H1 (cell line): ENCODE measurements around the gene SHROOM3. TPM values are rescaled to one million over a fixed set of nuclear protein-coding genes. Genes with fewer than 3 reads are reported as not detected.

Experiments used
- CTCF ChIA-PET: fragments of 300-600 bp; sonication (Branson Sonifier 250); formaldehyde crosslinking; loops from one replicate; lab custom pipeline; 2021; ENCODE audit not compliant: partially characterized antibody; lab: Charles Lee
- POLR2A ChIA-PET: fragments of 300-600 bp; sonication (Branson Sonifier 250); formaldehyde crosslinking; loops from one replicate; lab custom pipeline; 2021; ENCODE audit warnings: inconsistent platforms; ENCODE audit not compliant: partially characterized antibody; lab: Charles Lee
- DNase-seq, 2 experiments: peaks; one replicate each; pipeline versions ENCODE4 v3.0.0 to v3.0.0-alpha.2; 2010 to 2022; ENCODE audit warnings: low spot score in 2 of 2, low read depth in 1 of 2, mixed read lengths in 1 of 2
- FAIRE-seq: peaks from 2 replicates; lab custom pipeline; 2011; peaks lifted over from hg19 to GRCh38; lab: Jason Lieb, UNC
- H2AFZ ChIP-seq: 2 replicates; pipeline ENCODE4 v1.8.1; 2012; ENCODE audit warnings: low read length, inconsistent platforms
- H2AK5ac ChIP-seq: 2 replicates; pipeline ENCODE4 v1.6.1; 2013; ENCODE audit warnings: low read depth, low read length
- H2BK120ac ChIP-seq: replicated peaks from 2 replicates; pipeline ENCODE3; 2013; ENCODE audit warnings: low read depth, low read length, inconsistent platforms
- H2BK12ac ChIP-seq: 2 replicates; pipeline ENCODE4 v1.6.1; 2013; ENCODE audit warnings: low read depth, low read length
- H2BK15ac ChIP-seq: 2 replicates; pipeline ENCODE4 v1.6.1; 2013; ENCODE audit warnings: low read length
- H2BK20ac ChIP-seq: 2 replicates; pipeline ENCODE4 v1.6.1; 2013; ENCODE audit warnings: low read length
- H2BK5ac ChIP-seq: 2 replicates; pipeline ENCODE4 v1.6.1; 2013; ENCODE audit warnings: low read depth, low read length
- H3K14ac ChIP-seq: 2 replicates; pipeline ENCODE4 v1.6.1; 2013; ENCODE audit warnings: inconsistent platforms; ENCODE audit not compliant: insufficient read length
- H3K18ac ChIP-seq: 2 replicates; pipeline ENCODE4 v1.6.1; 2013; ENCODE audit warnings: low read length; ENCODE audit errors: extremely low read depth
- H3K23ac ChIP-seq: 2 replicates; pipeline ENCODE4 v1.6.1; 2013; ENCODE audit warnings: inconsistent platforms; ENCODE audit not compliant: insufficient read length
- H3K23me2 ChIP-seq: 2 replicates; pipeline ENCODE4 v1.6.1; 2013; ENCODE audit warnings: low read depth, low read length
- H3K27ac ChIP-seq: 2 replicates; pipeline ENCODE4 v1.6.1; 2011; ENCODE audit warnings: low read depth, low read length, inconsistent platforms
- H3K27me3 ChIP-seq, 4 experiments: replicated peaks in 1 of 4; 1 replicate in 1 of 4; 2 replicates in 3 of 4; pipeline versions ENCODE4 v1.6.1 to v1.8.1; 2011 to 2013; ENCODE audit warnings: low read length in 3 of 4, mild to moderate bottlenecking in 3 of 4, inconsistent platforms in 2 of 4, mixed read lengths in 2 of 4, moderate library complexity in 1 of 4; ENCODE audit not compliant: control insufficient read depth in 3 of 4, insufficient read depth in 3 of 4; ENCODE audit errors: extremely low read depth in 1 of 4
- H3K36me3 ChIP-seq, 4 experiments: 2 replicates each; pipeline versions ENCODE4 v1.6.1 to v1.8.1; 2011 to 2013; ENCODE audit warnings: mild to moderate bottlenecking in 4 of 4, low read length in 3 of 4, moderate library complexity in 2 of 4, control low read depth in 1 of 4, inconsistent platforms in 1 of 4; ENCODE audit not compliant: insufficient read depth in 4 of 4, control insufficient read depth in 2 of 4
- H3K4ac ChIP-seq: replicated peaks from 2 replicates; pipeline ENCODE3; 2013; ENCODE audit warnings: low read length, low read depth, mixed read lengths, inconsistent platforms; ENCODE audit not compliant: insufficient read length
- H3K4me1 ChIP-seq, 4 experiments: replicated peaks in 1 of 4; 1 replicate in 1 of 4; 2 replicates in 3 of 4; pipeline versions ENCODE4 v1.6.1 to v1.8.1; 2011 to 2013; ENCODE audit warnings: low read length in 3 of 4, inconsistent platforms in 2 of 4, mixed read lengths in 1 of 4; ENCODE audit not compliant: insufficient read depth in 4 of 4, control insufficient read depth in 3 of 4
- H3K4me2 ChIP-seq, 2 experiments: 2 replicates each; pipeline versions ENCODE4 v1.6.1 to v1.8.1; 2011 to 2013; ENCODE audit warnings: low read depth in 2 of 2, low read length in 2 of 2, control low read depth in 1 of 2, inconsistent platforms in 1 of 2, mild to moderate bottlenecking in 1 of 2; ENCODE audit not compliant: insufficient read depth in 1 of 2
- H3K4me3 ChIP-seq, 4 experiments: fragments of 200-600, 300-600 bp in 1 of 4; sonication (generic), shearing (Covaris generic), sonication (Bioruptor Twin) in 1 of 4; 2 replicates each; pipeline versions ENCODE4 v1.5.1 to v1.8.1; 2011 to 2016; ENCODE audit warnings: low read length in 4 of 4, low read depth in 3 of 4, control low read depth in 2 of 4, inconsistent platforms in 2 of 4, mild to moderate bottlenecking in 2 of 4, mixed read lengths in 1 of 4, moderate library complexity in 1 of 4; ENCODE audit not compliant: insufficient read depth in 2 of 4; ENCODE audit errors: extremely low read depth in 1 of 4
- H3K56ac ChIP-seq: replicated peaks from 2 replicates; pipeline ENCODE3; 2013; ENCODE audit warnings: low read depth, mild to moderate bottlenecking, mixed read lengths, low read length, inconsistent platforms; ENCODE audit not compliant: insufficient read length
- H3K79me1 ChIP-seq: 2 replicates; pipeline ENCODE4 v1.6.1; 2013; ENCODE audit warnings: low read depth, low read length, control low read depth
- H3K79me2 ChIP-seq, 2 experiments: 2 replicates each; pipeline versions ENCODE4 v1.6.1 to v1.8.1; 2012 to 2013; ENCODE audit warnings: low read length in 2 of 2, mild to moderate bottlenecking in 2 of 2, inconsistent platforms in 1 of 2; ENCODE audit not compliant: insufficient read depth in 2 of 2, control insufficient read depth in 1 of 2
- H3K9ac ChIP-seq, 4 experiments: replicated peaks in 1 of 4; 1 replicate in 1 of 4; 2 replicates in 3 of 4; pipeline versions ENCODE4 v1.6.1 to v1.8.1; 2011 to 2013; ENCODE audit warnings: low read depth in 3 of 4, low read length in 3 of 4, control low read depth in 2 of 4, mild to moderate bottlenecking in 2 of 4, moderate library complexity in 2 of 4, inconsistent platforms in 1 of 4; ENCODE audit errors: extremely low read depth in 1 of 4
- H3K9me3 ChIP-seq, 2 experiments: 2 replicates each; pipeline versions ENCODE4 v1.6.1 to v1.8.1; 2012 to 2013; ENCODE audit warnings: mild to moderate bottlenecking in 2 of 2, moderate library complexity in 2 of 2, control low read depth in 1 of 2, inconsistent platforms in 1 of 2, low read depth in 1 of 2, low read length in 1 of 2, mixed read lengths in 1 of 2; ENCODE audit not compliant: insufficient read depth in 2 of 2
- H4K20me1 ChIP-seq, 2 experiments: replicated peaks in 1 of 2; 2 replicates each; pipeline versions ENCODE3 to v1.8.1; 2011 to 2013; ENCODE audit warnings: inconsistent platforms in 2 of 2, low read length in 2 of 2, mild to moderate bottlenecking in 1 of 2; ENCODE audit not compliant: insufficient read depth in 2 of 2, control insufficient read depth in 1 of 2
- H4K5ac ChIP-seq: 2 replicates; pipeline ENCODE4 v1.6.1; 2013; ENCODE audit warnings: low read length, low read depth, mixed read lengths, inconsistent platforms; ENCODE audit not compliant: insufficient read length
- H4K8ac ChIP-seq: 2 replicates; pipeline ENCODE4 v1.8.0; 2013; ENCODE audit warnings: mild to moderate bottlenecking, moderate library complexity, low read length, inconsistent platforms; ENCODE audit not compliant: insufficient read depth; ENCODE audit errors: extremely low read depth
- H4K91ac ChIP-seq: replicated peaks from 2 replicates; pipeline ENCODE3; 2013; ENCODE audit warnings: low read length, mixed read lengths, inconsistent platforms; ENCODE audit not compliant: insufficient read length
- ATF2 ChIP-seq: IDR thresholded peaks from 2 replicates; pipeline ENCODE4 v1.6.1; 2012; ENCODE audit warnings: low read length, inconsistent platforms
- BRCA1 ChIP-seq: IDR thresholded peaks from 2 replicates; pipeline ENCODE4 v1.6.1; 2012; ENCODE audit warnings: low read depth, low read length, improper control_type of control experiment
- EP300 ChIP-seq, 2 experiments: IDR thresholded peaks; 1 replicate in 1 of 2; 2 replicates in 1 of 2; pipeline ENCODE4 v1.6.1; 2011 to 2012; ENCODE audit warnings: low read depth in 2 of 2, low read length in 2 of 2, mild to moderate bottlenecking in 2 of 2, borderline replicate concordance in 1 of 2, inconsistent platforms in 1 of 2, moderate library complexity in 1 of 2
- HDAC6 ChIP-seq: IDR thresholded peaks from one replicate; pipeline ENCODE4 v1.7.1; 2012; ENCODE audit warnings: low read depth, mild to moderate bottlenecking, inconsistent platforms, low read length, moderate library complexity
- JUN ChIP-seq: IDR thresholded peaks from 2 replicates; pipeline ENCODE4 v1.6.1; 2011; ENCODE audit warnings: low read depth, mild to moderate bottlenecking, improper control_type of control experiment, low read length
- MAFK ChIP-seq: IDR thresholded peaks from 2 replicates; pipeline ENCODE4 v1.6.1; 2012; ENCODE audit warnings: low read depth, mild to moderate bottlenecking, improper control_type of control experiment, low read length
- NRF1 ChIP-seq: IDR thresholded peaks from 2 replicates; pipeline ENCODE4 v1.6.1; 2011; ENCODE audit warnings: mild to moderate bottlenecking, low read depth, low read length, improper control_type of control experiment
- RFX5 ChIP-seq: IDR thresholded peaks from 2 replicates; pipeline ENCODE4 v1.6.1; 2011; ENCODE audit warnings: low read depth, low read length, improper control_type of control experiment, borderline replicate concordance
- SIN3A ChIP-seq, 2 experiments: IDR thresholded peaks in 1 of 2; conservative IDR thresholded peaks in 1 of 2; 2 replicates each; pipeline ENCODE4 v1.6.1; 2011 to 2012; ENCODE audit warnings: low read length in 2 of 2, improper control_type of control experiment in 1 of 2, low read depth in 1 of 2, mild to moderate bottlenecking in 1 of 2
- SIRT6 ChIP-seq: IDR thresholded peaks from one replicate; pipeline ENCODE4 v1.7.1; 2012; ENCODE audit warnings: low read length, inconsistent platforms
- TAF7 ChIP-seq: optimal IDR thresholded peaks from 2 replicates; pipeline ENCODE3; 2011; ENCODE audit warnings: low read depth, mild to moderate bottlenecking, inconsistent platforms, low read length, moderate library complexity, borderline replicate concordance
- TBP ChIP-seq: IDR thresholded peaks from 2 replicates; pipeline ENCODE4 v1.6.1; 2011; ENCODE audit warnings: low read depth, low read length, improper control_type of control experiment
- ZNF274 ChIP-seq: IDR thresholded peaks from 2 replicates; pipeline ENCODE4 v1.7.0; 2012; ENCODE audit warnings: low read length, borderline replicate concordance; ENCODE audit errors: extremely low read depth
- WGBS, 2 experiments: shearing (Covaris generic) in 1 of 2; methylation state at CpG; one replicate each; pipeline versions ENCODE4 v1.1.6 to v1.1.7; 2013 to 2015; ENCODE audit warnings: low lambda C conversion rate in 2 of 2, mixed read lengths in 2 of 2, inconsistent platforms in 1 of 2, low coverage in 1 of 2, missing lambda C conversion rate in 1 of 2; ENCODE audit not compliant: insufficient replicate concordance in 2 of 2, insufficient coverage in 1 of 2, insufficient read length in 1 of 2; ENCODE audit errors: extremely low coverage in 1 of 2, missing lambda C conversion rate in 1 of 2; 5-methylcytosine and 5-hydroxymethylcytosine counted together
- polyA plus RNA-seq, 7 experiments: library from polyadenylated mRNA; depleted of rRNA in 3 of 7; stranded (reverse) in 5 of 7; unstranded in 2 of 7; fragments of >200 nt in 5 of 7; fragments of 200-250 nt in 2 of 7; gene quantifications; 1 replicate in 5 of 7; 2 replicates in 1 of 7; 4 replicates in 1 of 7; pipeline versions ENCODE4 v1.2.1 to v1.2.3, GENCODE V29; 2011 to 2013; ENCODE audit warnings: missing spikeins in 2 of 7, mixed read lengths in 2 of 7
- total RNA-seq: library from RNA; stranded (reverse); fragmentation: NEBNext Ultra II Directional; extraction: Animal tissue kit (Norgen Biotek cat#: 25700); gene quantifications from 2 replicates; pipeline ENCODE4 v1.2.1, GENCODE V29; 2021

Gene SHROOM3
- total and polyA plus RNA-seq, 2 of the 8 experiments (the other 6 are each of a cell fraction or from before 2014, with no cell fraction given) = 15.8 to 34.0 TPM

- no peaks in the 10 kb centered on the region for H3K36me3 ChIP-seq
- H2BK120ac ChIP-seq = no peak overlapping the region
- no peak overlapping the region for H3K27ac ChIP-seq
- no peak overlapping the region for H3K14ac ChIP-seq
- POLR2A ChIA-PET = interaction anchor here (0.6 kb wide), 1 partner anchor 16 kb away, joined by 3 read pairs; no protein-coding TSS in a partner anchor
- no peak overlapping the region for H3K56ac ChIP-seq
- H3K79me2 ChIP-seq = no peaks in the 10 kb centered on the region
- no peak overlapping the region for H4K8ac ChIP-seq
- H2BK12ac ChIP-seq = no peak overlapping the region
- no peak overlapping the region for H3K4ac ChIP-seq
- DNase-seq (no peak), FAIRE-seq (no peak)
- H4K20me1 ChIP-seq = no peaks in the 10 kb centered on the region
- H2BK20ac ChIP-seq = no peak overlapping the region
- no peak overlapping the region for H3K9ac ChIP-seq
- no peaks in the 10 kb centered on the region for H3K9me3 ChIP-seq
- H2BK15ac ChIP-seq = no peak overlapping the region
- no peaks in the 10 kb centered on the region for H3K27me3 ChIP-seq
- CTCF ChIA-PET = interaction anchor here (0.6 to 1.2 kb wide), 4 partner anchors 12 to 163 kb away, joined by 3 read pairs; no protein-coding TSS in a partner anchor
- H3K4me2 ChIP-seq = no peak overlapping the region
- H3K23ac ChIP-seq = no peak overlapping the region
- no peaks in the 10 kb centered on the region for H3K23me2 ChIP-seq
- no peak overlapping the region for H4K5ac ChIP-seq
- 75% methylated on average over 1 of the region's 1 CpG; no CpG with 5 or more reads in 1 of the 2 experiments for WGBS, 2 experiments
- no peak overlapping the region for H2AFZ ChIP-seq
- H3K4me1 ChIP-seq = peaks cover 5 to 25% (median 7%) of the 10 kb centered on the region in 4 experiments; a peak in 5 of 7 replicates
- H3K4me3 ChIP-seq = no peak overlapping the region
- no peak overlapping the region for H3K18ac ChIP-seq
- no peak overlapping the region for H2AK5ac ChIP-seq
- H3K79me1 ChIP-seq = no peaks in the 10 kb centered on the region
- H2BK5ac ChIP-seq = no peak overlapping the region
- H4K91ac ChIP-seq = no peak overlapping the region
- TF ChIP-seq EP300 (IDR thresholded peaks at IDR 0.05; ENCODE audit: borderline replicate concordance in 1 of 2, low read depth in 2 of 2, low read length in 2 of 2) (no peak), RFX5 (no peak), SIN3A (conservative IDR thresholded peaks at IDR 0.05 in 1 of 2, IDR thresholded peaks at IDR 0.05 in 1 of 2; ENCODE audit: low read depth in 1 of 2, low read length in 2 of 2) (no peak), TBP (no peak), BRCA1 (no peak), MAFK (no peak), HDAC6 (no peak), ATF2 (no peak), NRF1 (no peak), TAF7 (no peak), SIRT6 (no peak), ZNF274 (no peak), JUN (no peak)
These were observed 187.7 kb downstream of the SHROOM3 start for GRCh38 chr4:76622717-76623116.
